ENCODE data around the gene C6orf141.

C6orf141 gene

GRCh38 chr6:49539102-49539501, 11.4 kb upstream of the C6orf141 start:
- no peak for DNase-seq (ENCODE audit: low read depth)

- no peak for DNase-seq (ENCODE audit: low read depth)
Observed at GRCh38 chr6:49540614-49541013, 9.9 kb upstream of the C6orf141 start.

DNA sequence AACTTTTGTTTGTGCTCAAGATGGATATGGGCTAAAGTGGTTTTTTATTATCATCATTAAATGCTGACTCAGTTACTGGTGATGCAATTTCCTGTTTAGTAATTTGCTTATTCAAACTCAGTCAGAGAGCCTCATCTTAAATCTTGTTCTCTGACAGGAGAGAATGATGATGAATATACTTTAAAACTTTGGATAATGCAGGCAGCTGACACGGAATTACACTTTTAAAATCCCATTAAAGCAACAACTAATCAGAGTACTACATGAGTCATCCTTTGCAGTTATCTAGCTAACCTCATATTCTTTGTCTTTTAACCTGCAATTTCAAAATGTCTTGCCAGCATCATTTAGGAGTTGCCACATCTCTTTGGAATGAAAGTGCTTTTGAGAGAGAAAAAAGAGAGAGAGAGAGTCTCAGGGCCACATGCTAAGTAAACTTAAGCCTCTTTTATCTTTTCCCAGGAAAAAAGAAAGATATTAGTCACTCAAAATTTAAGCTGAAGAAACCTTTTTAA, 9.2 kb upstream of the C6orf141 start:
- no peak for DNase-seq (ENCODE audit: low read depth)

DNA sequence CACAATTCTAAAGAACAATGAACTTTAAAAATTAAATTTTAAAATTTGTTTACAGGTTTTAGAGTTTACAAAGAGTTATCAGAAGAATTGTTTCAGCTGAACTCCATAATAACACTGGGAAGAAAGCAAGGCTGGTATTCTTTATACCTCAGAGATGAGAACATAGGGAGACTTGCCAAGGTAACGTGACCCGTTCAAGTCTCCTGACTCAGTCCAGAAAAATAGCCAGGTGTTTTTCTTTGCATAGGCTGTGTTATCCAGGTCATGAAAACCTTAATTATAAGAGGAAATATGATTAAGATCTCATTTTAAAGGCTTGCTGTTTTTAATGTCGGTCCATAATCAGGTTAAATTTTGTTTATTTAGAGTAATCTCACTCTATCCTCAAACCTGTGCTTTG, 8.5 kb upstream of the C6orf141 start:
- no peak for DNase-seq (ENCODE audit: low read depth)

- no peak for DNase-seq (ENCODE audit: low read depth)
Observed at GRCh38 chr6:49543087-49543858, 7.2 kb upstream of the C6orf141 start.

- DNase-seq (ENCODE audit: low read depth) = no peak
Observed at GRCh38 chr6:49546331-49546730, 4.1 kb upstream of the C6orf141 start.

DNA sequence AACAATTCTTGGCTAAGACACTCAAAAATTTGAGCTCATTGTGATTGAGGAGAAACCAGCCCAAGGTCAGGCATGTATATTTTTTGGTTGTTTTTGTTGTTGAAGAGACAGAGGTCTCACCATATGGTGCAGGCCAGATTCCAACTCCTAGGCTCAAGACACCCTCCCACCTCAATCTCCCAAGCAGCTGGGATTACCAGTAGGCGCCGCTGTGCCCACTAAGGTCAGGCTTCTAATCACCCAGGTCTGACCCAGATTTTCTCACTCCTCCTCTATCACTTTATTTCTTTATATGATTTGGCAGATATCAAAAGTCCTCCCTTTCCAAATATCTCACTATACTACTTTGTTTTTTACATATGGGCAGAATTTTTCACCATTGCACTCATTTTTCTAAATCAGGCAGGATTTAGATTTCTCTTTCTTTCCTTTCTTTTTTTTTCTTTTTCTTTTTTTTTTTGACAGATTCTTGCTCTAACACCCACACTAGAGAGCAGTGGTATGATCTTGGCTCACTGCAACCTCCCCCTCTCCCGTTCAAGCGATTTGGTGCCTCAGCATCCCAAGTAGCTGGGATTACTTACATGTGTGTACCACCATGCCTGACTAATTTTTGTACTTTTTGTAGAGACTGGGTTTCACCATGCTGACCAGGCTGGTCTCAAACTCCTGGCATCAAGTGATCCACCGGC, 1.7 kb upstream of the C6orf141 start:
- DNase-seq (ENCODE audit: low read depth) = no peak

GRCh38 chr6:49549691-49550491, 577 bp upstream of the C6orf141 start:
- no peak for DNase-seq (ENCODE audit: low read depth)

- no peak for DNase-seq (ENCODE audit: low read depth)
Observed at GRCh38 chr6:49551078-49551865, 804 bp downstream of the C6orf141 start.

DNA sequence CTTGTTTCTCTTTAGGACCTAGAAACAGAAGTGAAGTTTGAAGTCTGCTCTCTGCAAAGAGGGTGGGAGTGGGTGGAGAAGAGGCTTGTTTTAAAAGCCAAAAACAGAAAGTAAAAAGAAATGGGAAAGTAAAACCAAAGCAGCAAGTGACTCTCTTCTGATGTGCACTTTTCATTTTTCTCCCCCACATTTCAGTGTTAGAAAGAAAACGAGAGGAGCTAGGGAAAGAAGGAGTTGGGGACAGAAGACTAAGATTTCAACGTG, 1.3 kb downstream of the C6orf141 start:
- DNase-seq (ENCODE audit: low read depth) = no peak

GRCh38 chr6:49552596-49552995, 2.1 kb downstream of the C6orf141 start:
- DNase-seq (ENCODE audit: low read depth) = no peak

GRCh38 chr6:49553384-49553783, 2.9 kb downstream of the C6orf141 start:
- DNase-seq (ENCODE audit: low read depth) = no peak

DNA sequence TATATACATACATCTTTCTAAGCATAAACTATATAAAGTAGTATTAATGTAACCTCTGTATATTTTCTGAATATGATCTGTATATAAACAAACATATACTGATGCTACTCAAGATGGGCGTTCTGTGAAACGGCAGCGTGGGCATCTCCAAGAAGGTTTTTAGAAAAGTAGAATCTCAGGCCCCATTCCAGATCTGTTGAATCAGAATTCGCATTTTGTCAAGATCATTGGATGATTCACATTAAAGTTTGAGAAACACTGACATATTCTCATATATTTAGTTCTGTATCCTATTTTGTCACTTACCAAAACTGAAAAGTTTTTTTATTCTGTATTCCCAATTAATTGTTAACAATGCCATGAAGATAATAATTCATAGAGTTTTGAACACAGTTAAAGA, 5.5 kb downstream of the C6orf141 start:
- no peak for DNase-seq (ENCODE audit: low read depth)

GRCh38 chr6:49556429-49556837, 6.0 kb downstream of the C6orf141 start:
- no peak for DNase-seq (ENCODE audit: low read depth)

DNA sequence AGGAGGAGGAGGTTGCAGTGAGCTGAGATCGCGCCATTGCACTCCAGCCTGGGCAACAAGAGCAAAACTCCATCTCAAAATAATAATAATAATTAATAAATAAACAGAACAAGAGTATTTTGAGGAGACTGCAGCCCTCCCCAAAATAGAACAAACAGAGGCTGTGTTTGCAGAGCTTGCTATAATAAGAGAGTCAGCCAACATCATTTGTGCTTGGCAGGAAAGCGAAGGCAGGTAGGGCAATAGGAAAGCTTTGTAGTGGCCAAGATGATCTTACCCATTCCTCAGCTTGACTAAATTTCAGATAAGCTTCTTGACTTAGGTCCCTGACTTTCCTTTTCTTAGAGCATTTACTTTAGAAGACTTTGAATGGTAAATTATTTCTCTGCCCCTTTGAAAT, 6.7 kb downstream of the C6orf141 start:
- DNase-seq (ENCODE audit: low read depth) = no peak

DNA sequence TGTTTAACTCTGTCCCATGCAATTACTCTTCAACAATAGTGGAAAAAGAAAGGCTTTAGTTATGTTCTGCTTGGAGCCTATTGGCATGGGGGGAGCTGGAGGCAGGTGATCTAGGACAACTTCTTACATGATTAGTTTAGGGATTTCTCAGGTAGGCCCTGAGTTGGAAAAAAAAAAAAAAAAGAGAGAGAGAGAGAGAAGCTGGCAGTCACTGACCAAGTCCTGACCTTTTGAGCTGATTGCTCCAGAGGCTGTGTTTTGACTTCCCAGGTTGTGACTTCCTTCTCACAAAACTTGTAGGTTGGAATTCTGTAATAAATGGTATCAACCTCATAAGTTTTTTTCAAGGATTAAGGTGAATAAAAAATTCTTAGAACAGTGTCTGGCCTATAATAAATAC, 7.8 kb downstream of the C6orf141 start:
- no peak for DNase-seq (ENCODE audit: low read depth)

DNA sequence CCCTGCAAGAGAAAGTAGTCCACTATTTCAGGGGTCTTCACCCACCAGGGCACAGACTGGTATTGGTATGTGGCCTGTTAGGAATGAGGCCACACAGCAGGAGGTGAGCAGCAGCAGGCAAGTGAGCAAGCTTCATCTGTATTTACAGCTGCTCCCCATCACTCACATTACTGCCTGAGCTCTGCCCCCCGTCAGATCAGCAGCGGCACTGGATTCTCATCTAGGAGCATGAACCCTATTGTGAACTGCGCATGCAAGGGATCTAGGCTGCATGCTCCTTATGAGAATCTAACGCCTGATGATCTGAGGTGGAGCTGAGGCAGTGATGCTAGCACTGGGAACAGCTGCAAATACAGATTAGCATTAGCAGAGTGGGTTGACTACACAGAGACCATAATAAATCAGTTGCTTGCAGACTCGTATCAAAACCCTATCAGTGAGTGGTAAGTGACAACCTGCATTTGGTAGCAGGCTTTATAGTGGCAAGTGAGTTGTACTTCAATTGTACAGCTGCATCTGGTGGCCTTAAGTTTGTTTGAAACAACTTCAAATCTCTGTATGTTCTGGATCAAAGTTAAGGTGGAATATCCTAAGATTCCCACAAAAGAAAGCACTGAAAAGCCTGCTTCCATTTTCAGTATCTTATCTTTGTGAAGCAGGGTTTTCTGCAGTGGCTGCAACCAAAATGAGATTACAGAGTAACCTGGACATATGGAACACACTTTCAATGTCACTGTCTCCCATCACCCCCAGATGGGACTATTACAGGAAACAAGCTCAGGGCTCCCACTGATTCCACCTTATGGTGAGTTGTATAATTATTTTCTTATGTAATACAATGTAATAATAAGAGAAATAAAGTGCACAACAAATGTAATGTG, 12.8 kb downstream of the C6orf141 start:
- no peak for DNase-seq (ENCODE audit: low read depth)

GRCh38 chr6:49564552-49564951, 14.1 kb downstream of the C6orf141 start:
- DNase-seq (ENCODE audit: low read depth) = no peak

GRCh38 chr6:49565261-49565660, 14.8 kb downstream of the C6orf141 start:
- DNase-seq (ENCODE audit: low read depth) = no peak

- no peak for DNase-seq (ENCODE audit: low read depth)
Observed at GRCh38 chr6:49565855-49566254, 15.4 kb downstream of the C6orf141 start.

- DNase-seq (ENCODE audit: low read depth) = no peak
Observed at GRCh38 chr6:49570474-49571079, 20.1 kb downstream of the C6orf141 start.
